HCT116 (cell line): ENCODE results near the gene COPZ1. TPM values are rescaled to one million over a fixed set of nuclear protein-coding genes. Genes with fewer than 3 reads are reported as not detected.

Experiments used
- ATAC-seq: fragments of 200-7000 bp; cut with Tn5 transposase; 2 replicates; pipeline ENCODE4 v1.9.1; 2020; ENCODE audit warnings: mild to moderate bottlenecking, moderate library complexity
- BruUV-seq: library from RNA; stranded (reverse); fragments of 400-500 nt; replicated peaks from 2 replicates; lab custom pipeline; 2021; lab: Mats Ljungman, UMichigan
- CTCF ChIA-PET: fragments of 300-600 bp; sonication (Branson Sonifier 250); formaldehyde crosslinking; loops from one replicate; lab custom pipeline; 2021; ENCODE audit warnings: antibody characterized with exemption; lab: Charles Lee
- POLR2A ChIA-PET: fragments of 300-600, 350-600 bp; sonication (Branson Sonifier 250); formaldehyde crosslinking; loops from one replicate; lab custom pipeline; 2021; ENCODE audit warnings: antibody characterized with exemption; lab: Charles Lee
- RAD21 ChIA-PET, 2 experiments: fragments of 300-600 bp; sonication (Branson Sonifier 250); formaldehyde crosslinking; loops; one replicate each; lab custom pipeline; 2023; ENCODE audit warnings: low total read pairs in 2 of 2; ENCODE audit not compliant: uncharacterized antibody in 2 of 2, unreplicated experiment in 2 of 2, low non-redundant PET in 1 of 2; lab: Charles Lee
- DNase-seq: peaks from one replicate; pipeline ENCODE4 v3.0.0-alpha.2; 2010; ENCODE audit warnings: low read depth, low spot score
- H2AFZ ChIP-seq: fragments of 200-600 bp; shearing (Covaris generic), sonication (generic); 2 replicates; pipeline ENCODE4 v1.6.1; 2017; ENCODE audit warnings: low read depth, mixed run types, mixed read lengths, antibody characterized with exemption, low read length; ENCODE audit not compliant: poor library complexity, severe bottlenecking
- H3K27ac ChIP-seq: 2 replicates; pipeline ENCODE4 v1.5.1; 2012; ENCODE audit warnings: low read depth, low read length
- H3K27me3 ChIP-seq: fragments of 200-600 bp; sonication (generic); 2 replicates; pipeline ENCODE4 v1.6.1; 2016; ENCODE audit warnings: mixed run types, low read length, mixed read lengths; ENCODE audit not compliant: insufficient read depth
- H3K36me3 ChIP-seq, 2 experiments: fragments of 200-500 bp in 1 of 2; fragments of 200-600 bp in 1 of 2; sonication (Bioruptor generic) in 1 of 2; sonication (generic) in 1 of 2; 2 replicates each; pipeline versions ENCODE4 v1.5.1 to v1.6.1; 2014 to 2016; ENCODE audit warnings: low read length in 2 of 2, inconsistent platforms in 1 of 2, mixed read lengths in 1 of 2, mixed run types in 1 of 2; ENCODE audit not compliant: insufficient read depth in 2 of 2, control insufficient read depth in 1 of 2
- H3K4me1 ChIP-seq, 2 experiments: fragments of 200-600 bp in 1 of 2; sonication (generic) in 1 of 2; 2 replicates each; pipeline versions ENCODE4 v1.5.1 to v1.6.1; 2012 to 2017; ENCODE audit warnings: low read length in 2 of 2, inconsistent platforms in 1 of 2, mild to moderate bottlenecking in 1 of 2, mixed read lengths in 1 of 2, mixed run types in 1 of 2, moderate library complexity in 1 of 2; ENCODE audit not compliant: insufficient read depth in 2 of 2, control insufficient read depth in 1 of 2
- H3K4me2 ChIP-seq: fragments of 200-600 bp; sonication (generic); 2 replicates; pipeline ENCODE4 v1.6.1; 2017; ENCODE audit warnings: mixed run types, low read length, mixed read lengths
- H3K4me3 ChIP-seq, 2 experiments: fragments of 200-600 bp in 1 of 2; sonication (generic) in 1 of 2; replicated peaks in 1 of 2; 2 replicates each; pipeline ENCODE4 v1.5.1; 2011 to 2016; ENCODE audit warnings: low read length in 2 of 2, control low read depth in 1 of 2, low read depth in 1 of 2, mild to moderate bottlenecking in 1 of 2, mixed read lengths in 1 of 2, mixed run types in 1 of 2
- H3K79me2 ChIP-seq: fragments of 200-600 bp; sonication (generic); 2 replicates; pipeline ENCODE4 v1.6.1; 2017; ENCODE audit warnings: mild to moderate bottlenecking, mixed run types, low read length, moderate library complexity, mixed read lengths; ENCODE audit not compliant: insufficient read depth
- H3K9ac ChIP-seq: fragments of 200-600 bp; sonication (generic); 2 replicates; pipeline ENCODE4 v1.6.1; 2016; ENCODE audit warnings: low read length, mixed read lengths
- H3K9me2 ChIP-seq: fragments of 200-600 bp; sonication (generic), shearing (Covaris generic); 2 replicates; pipeline ENCODE4 v1.6.1; 2017; ENCODE audit warnings: mixed run types, mild to moderate bottlenecking, moderate library complexity; ENCODE audit not compliant: insufficient read depth
- H3K9me3 ChIP-seq, 2 experiments: fragments of 200-500 bp in 1 of 2; fragments of 200-600 bp in 1 of 2; sonication (Bioruptor generic) in 1 of 2; sonication (generic) in 1 of 2; 2 replicates each; pipeline ENCODE4 v1.6.1; 2014 to 2017; ENCODE audit warnings: low read length in 2 of 2, mixed read lengths in 2 of 2, inconsistent platforms in 1 of 2, low read depth in 1 of 2, mild to moderate bottlenecking in 1 of 2, mixed run types in 1 of 2, moderate library complexity in 1 of 2; ENCODE audit not compliant: control insufficient read depth in 1 of 2, insufficient read depth in 1 of 2
- H4K20me1 ChIP-seq: fragments of 200-600 bp; sonication (generic), shearing (Covaris generic); 2 replicates; pipeline ENCODE4 v1.6.1; 2017; ENCODE audit warnings: mixed run types, mild to moderate bottlenecking, moderate library complexity; ENCODE audit not compliant: insufficient read depth
- EZH2 ChIP-seq: fragments of 200-600 bp; sonication (generic); IDR thresholded peaks from 2 replicates; pipeline ENCODE4 v1.6.1; 2017; ENCODE audit warnings: antibody characterized with exemption, mixed run types
- JUND ChIP-seq: IDR thresholded peaks from 2 replicates; pipeline ENCODE4 v1.6.1; 2012
- POLR2A ChIP-seq: IDR thresholded peaks from 2 replicates; pipeline ENCODE4 v1.7.0; 2011; ENCODE audit warnings: borderline replicate concordance; ENCODE audit not compliant: insufficient read depth, insufficient read length; ENCODE audit errors: extremely low read depth
- POLR2AphosphoS5 ChIP-seq: IDR thresholded peaks from 2 replicates; pipeline ENCODE4 v1.6.1; 2011; ENCODE audit warnings: mild to moderate bottlenecking, low read depth, low read length, moderate library complexity
- RAD21 ChIP-seq: IDR thresholded peaks from 2 replicates; pipeline ENCODE4 v1.6.1; 2012; ENCODE audit warnings: low read depth, mild to moderate bottlenecking
- SRF ChIP-seq: IDR thresholded peaks from 2 replicates; pipeline ENCODE4 v1.6.1; 2012; ENCODE audit warnings: low read depth
- TCF7L2 ChIP-seq: IDR thresholded peaks from 2 replicates; pipeline ENCODE4 v1.7.0; 2011; ENCODE audit warnings: borderline replicate concordance, inconsistent platforms; ENCODE audit not compliant: insufficient read depth, insufficient read length; ENCODE audit errors: extremely low read depth
- ZFX ChIP-seq: fragments of 450-650 bp; IDR thresholded peaks from 2 replicates; pipeline ENCODE4 v1.6.1; 2017
- intact Hi-C: fragments of 100-400 bp; cut with micrococcal nuclease; formaldehyde crosslinking; loops from 2 replicates; pipeline ENCODE4 v1.10.0; 2022
- total RNA-seq: library from RNA; stranded (reverse); gene quantifications from one replicate; pipeline ENCODE4 v1.2.1, GENCODE V29; 2021; ENCODE audit not compliant: unreplicated experiment

Gene COPZ1
- total RNA-seq, 1 experiment from 2014 or later: 191 TPM

- H3K9me3 ChIP-seq: no peaks in the 10 kb centered on the region
- peak within 1 kb of the TSS; percentile 94 for H2AFZ ChIP-seq
- H3K4me2 ChIP-seq: peak within 1 kb of the TSS; percentile 87
- H3K4me3 ChIP-seq: peak within 1 kb of the TSS; percentile 31 to 55
- H3K27me3 ChIP-seq: peaks cover 12% of the 10 kb centered on the region; the same call in 1 of the 2 replicates
- CTCF ChIA-PET: interaction anchor here (0.7 to 3.2 kb wide), 5 partner anchors 9 to 99 kb away, joined by 3 to 20 read pairs (median 4); partner anchors contain the start of gene COPZ1
- peaks cover 31 to 33% of the 10 kb centered on the region in 2 experiments for H3K4me1 ChIP-seq
- ATAC-seq (peak; percentile 90), DNase-seq (no peak)
- H4K20me1 ChIP-seq: no peaks in the 10 kb centered on the region
- H3K79me2 ChIP-seq: no peaks in the 10 kb centered on the region
- RAD21 ChIA-PET: no interaction called here
- H3K36me3 ChIP-seq: no peaks in the 10 kb centered on the region
- POLR2A ChIA-PET: interaction anchor here (0.9 to 2.2 kb wide), 4 partner anchors 11 to 112 kb away, joined by 3 to 10 read pairs (median 5); partner anchors contain the start of genes CBX5, COPZ1, HNRNPA1 and SMUG1
- no peaks in the 10 kb centered on the region for H3K9me2 ChIP-seq
- BruUV-seq: no TSS peak
- H3K9ac ChIP-seq: peak within 1 kb of the TSS; percentile 56
- peak within 1 kb of the TSS; percentile 39; the same call in 1 of the 2 replicates for H3K27ac ChIP-seq
- peak; percentile 52; the same call in 1 of the 2 replicates for TF ChIP-seq POLR2AphosphoS5
- no peak for TF ChIP-seq ZFX
- intact Hi-C loops: no loop called here
These were observed 24.1 kb upstream of the COPZ1 start, which contains the start of gene NFE2 for GRCh38 chr12:54300732-54301427. TSS of gene NFE2 (minus strand) at chr12:54301015. CDS start at chr12:54295248, 5,767 bp downstream.

DNA sequence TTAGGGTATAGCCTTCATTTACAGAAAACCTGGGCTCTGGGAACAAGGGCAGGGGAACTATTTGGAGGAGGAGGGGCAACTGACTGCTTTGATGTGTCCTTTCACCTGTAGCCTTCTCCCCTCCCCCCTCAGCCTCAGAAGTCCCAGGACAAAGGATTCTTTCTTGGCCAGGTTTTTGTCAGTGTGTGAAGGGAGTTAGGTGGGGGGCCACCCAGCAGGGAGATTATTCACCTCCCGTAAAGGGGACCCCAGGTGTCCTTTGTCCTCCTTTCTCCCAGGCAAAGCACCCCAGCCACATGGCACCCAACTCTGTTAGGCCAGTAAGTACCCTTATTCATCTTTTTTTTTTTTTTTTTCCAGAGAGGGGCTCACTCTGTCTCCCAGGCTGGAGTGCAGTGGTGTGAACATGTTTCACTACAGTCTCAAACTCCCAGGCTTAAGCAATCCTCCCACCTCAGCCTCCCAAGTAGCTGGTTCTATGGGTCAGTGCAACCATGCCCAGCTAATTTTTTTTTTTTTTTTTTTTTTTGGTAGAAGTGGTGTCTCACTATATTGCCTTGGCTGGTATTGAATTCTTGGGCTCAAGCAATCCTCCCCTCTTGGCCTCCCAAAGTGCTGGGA lies 23.4 kb upstream of the COPZ1 start:
- Histone ChIP-seq H3K79me2 (no peaks in the 10 kb centered on the region), H3K9ac (peak overlapping the region; percentile 56; the same call in 1 of the 2 replicates), H3K9me2 (no peaks in the 10 kb centered on the region), H4K20me1 (no peaks in the 10 kb centered on the region), H3K4me1 (peaks cover 32 to 37% of the 10 kb centered on the region in 2 experiments), H3K4me3 (peak overlapping the region in 1 of 2 experiments; percentile 55; a peak in 2 of 4 replicates), H3K4me2 (peak overlapping the region; percentile 87), H2AFZ (peak overlapping the region; percentile 94), H3K9me3 (no peaks in the 10 kb centered on the region), H3K36me3 (no peaks in the 10 kb centered on the region), H3K27ac (peak overlapping the region; percentile 39; the same call in 1 of the 2 replicates), H3K27me3 (peaks cover 12% of the 10 kb centered on the region; the same call in 1 of the 2 replicates)
- intact Hi-C loops: no loop called here
- ChIA-PET POLR2A (interaction anchor here (1.2 to 2.2 kb wide), 3 partner anchors 22 to 113 kb away, joined by 3 to 10 read pairs (median 7); partner anchors contain the start of genes CBX5, COPZ1, HNRNPA1 and SMUG1), CTCF (interaction anchor here (0.8 to 3.2 kb wide), 4 partner anchors 9 to 36 kb away, joined by 3 to 20 read pairs (median 4); partner anchors contain the start of gene COPZ1), RAD21 (interaction anchor here in 1 of 2 experiments (0.6 kb wide), 1 partner anchor 23 kb away, joined by 3 read pairs; no protein-coding TSS in a partner anchor)
- DNase-seq: no peak
- TF ChIP-seq EZH2: no peak
- peak; percentile 52 for TF ChIP-seq TCF7L2
- TF ChIP-seq RAD21: no peak
- no peak for TF ChIP-seq JUND
- TF ChIP-seq SRF: no peak
- TF ChIP-seq POLR2A: no peak
- ATAC-seq: no peak
- BruUV-seq: no TSS peak
